Mucosa of gallbladder (tissue), 1 donor: ENCODE data around the gene CYSRT1. TPM values are rescaled to one million over a fixed set of nuclear protein-coding genes. Genes with fewer than 3 reads are reported as not detected.
"Not testable (repeated sequence)": the region's sequence is repeated elsewhere in the genome, so short reads cannot be mapped to it uniquely, and the experiment has no call there.

Source experiments
- DNase-seq: peaks from one replicate; pipeline ENCODE4 v3.0.0-alpha.2; 2020; ENCODE audit warnings: low spot score
- total RNA-seq: library from RNA; stranded (reverse); gene quantifications from one replicate; pipeline ENCODE4 v1.2.1, GENCODE V29; 2021
- donor health status: DM: no; HTN: no; CAD: no.

CYSRT1 gene
- total RNA-seq, 1 donor from 2014 or later: 0.78 TPM

- no peak for DNase-seq
These were observed 13.1 kb downstream of the CYSRT1 start for GRCh38 chr9:137237759-137238726.

GRCh38 chr9:137239541-137240200, 14.7 kb downstream of the CYSRT1 start:
- not testable (repeated sequence) for DNase-seq

- peak; percentile 60 for DNase-seq
These were observed 15.4 kb downstream of the CYSRT1 start for GRCh38 chr9:137240318-137240840.

GRCh38 chr9:137240841-137241489, 16.0 kb downstream of the CYSRT1 start, which contains the start of gene TUBB4B:
TSS of gene TUBB4B (plus strand) at chr9:137241287. CDS start at chr9:137241361, 74 bp downstream.
- peak; percentile 99 for DNase-seq

- no peak for DNase-seq
These were observed 16.7 kb downstream of the CYSRT1 start for GRCh38 chr9:137241490-137242268.

GRCh38 chr9:137242269-137243203, 17.6 kb downstream of the CYSRT1 start:
- DNase-seq: no peak

GRCh38 chr9:137243266-137243625, 18.3 kb downstream of the CYSRT1 start:
- not testable (repeated sequence) for DNase-seq

GRCh38 chr9:137243626-137244485, 18.9 kb downstream of the CYSRT1 start:
- no peak for DNase-seq

- DNase-seq: no peak
These were observed 19.8 kb downstream of the CYSRT1 start for GRCh38 chr9:137244486-137245449.

GRCh38 chr9:137245450-137246421, 20.8 kb downstream of the CYSRT1 start:
- DNase-seq: no peak

- no peak for DNase-seq
These were observed 22.4 kb downstream of the CYSRT1 start for GRCh38 chr9:137247135-137247915.

GRCh38 chr9:137247916-137248175, 22.9 kb downstream of the CYSRT1 start:
- DNase-seq: no peak

GRCh38 chr9:137250329-137251193, 25.6 kb downstream of the CYSRT1 start:
- DNase-seq: no peak

- DNase-seq: no peak
These were observed 26.2 kb downstream of the CYSRT1 start, which contains the start of gene STPG3 for GRCh38 chr9:137251194-137251461. TSS of gene STPG3 (plus strand) at chr9:137251286. CDS start at chr9:137251287, 1 bp downstream.
